Stimulated activated naive CD8-positive, alpha-beta T cell treated with anti-CD3 and anti-CD28 coated beads, Interleukin-15, amount 100 ng/mL, for 72 hours (primary cell): ENCODE results near the gene PVALB.
A peak's percentile ranks its signal among the peaks of the same experiment; 100 is the strongest.

Experiments used
- ATAC-seq: fragments of 150-1000 bp; cut with Tn5 transposase; 2 replicates; pipeline ENCODE4 v1.10.0; 2021; ENCODE audit warnings: mild to moderate bottlenecking, moderate library complexity
- DNase-seq, 2 donors: peaks; one replicate each; pipeline ENCODE4 v3.0.0; 2021 to 2022
- H3K27ac Mint-ChIP-seq, 2 donors: one replicate each; pipeline ENCODE4 v1.8.0; 2022; ENCODE audit warnings: mild to moderate bottlenecking in 2 of 2, mixed read lengths in 2 of 2, moderate library complexity in 2 of 2
- H3K27me3 Mint-ChIP-seq: one replicate; pipeline ENCODE4 v1.8.0; 2022; ENCODE audit warnings: mixed read lengths
- H3K4me1 Mint-ChIP-seq: one replicate; pipeline ENCODE4 v1.8.0; 2022; ENCODE audit warnings: mild to moderate bottlenecking, mixed read lengths
- H3K4me3 Mint-ChIP-seq, 2 donors: one replicate each; pipeline ENCODE4 v1.8.0; 2022; ENCODE audit warnings: mild to moderate bottlenecking in 2 of 2, mixed read lengths in 2 of 2, moderate library complexity in 1 of 2
- H3K9me3 Mint-ChIP-seq, 2 donors: one replicate each; pipeline ENCODE4 v1.8.0; 2022; ENCODE audit warnings: mixed read lengths in 2 of 2

The PVALB gene

DNA sequence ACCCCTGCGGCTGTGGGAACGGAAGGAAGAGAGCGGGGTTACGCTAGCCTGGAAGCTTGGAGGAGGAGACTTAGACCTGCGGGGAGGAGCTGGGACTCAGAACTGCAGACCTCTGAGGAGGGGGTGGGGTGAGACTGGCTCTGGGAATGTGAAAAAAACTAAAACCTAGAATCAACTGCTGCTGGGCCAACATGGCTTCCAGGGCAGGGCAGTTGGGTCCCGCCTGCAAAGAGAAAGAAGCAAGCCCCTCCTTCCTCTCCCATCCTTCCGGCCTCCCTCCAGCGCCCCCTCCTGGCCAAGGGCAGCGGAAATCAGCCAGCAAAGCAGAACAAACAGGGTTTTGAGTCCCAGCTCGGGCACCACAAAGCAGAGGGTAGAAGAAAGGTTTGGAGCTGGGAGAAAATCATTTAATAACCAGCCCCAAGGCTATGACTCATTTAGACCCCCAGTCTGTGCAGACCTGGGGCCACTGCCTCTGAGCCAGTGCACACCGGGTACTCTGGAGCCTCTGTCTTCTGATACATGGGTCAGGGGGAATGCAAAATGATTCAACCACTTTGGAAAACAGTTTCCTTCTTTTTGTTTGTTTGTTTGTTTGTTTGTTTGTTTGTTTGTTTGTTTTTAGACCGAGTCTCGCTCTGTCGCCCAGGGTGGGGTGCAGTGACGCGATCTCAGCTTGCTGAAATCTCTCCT, 36.7 kb upstream of the PVALB start:
- Mint-ChIP-seq H3K4me3 (peak overlapping the region; percentile 68 to 70), H3K4me1 (peaks cover 25% of the 10 kb centered on the region), H3K27me3 (peaks cover 47% of the 10 kb centered on the region), H3K27ac (peak overlapping the region; percentile 97), H3K9me3 (peaks cover 4 to 12% of the 10 kb centered on the region in 2 donors)
- peak; percentile 85 for ATAC-seq
- DNase-seq: peak; percentile 93 to 94

DNA sequence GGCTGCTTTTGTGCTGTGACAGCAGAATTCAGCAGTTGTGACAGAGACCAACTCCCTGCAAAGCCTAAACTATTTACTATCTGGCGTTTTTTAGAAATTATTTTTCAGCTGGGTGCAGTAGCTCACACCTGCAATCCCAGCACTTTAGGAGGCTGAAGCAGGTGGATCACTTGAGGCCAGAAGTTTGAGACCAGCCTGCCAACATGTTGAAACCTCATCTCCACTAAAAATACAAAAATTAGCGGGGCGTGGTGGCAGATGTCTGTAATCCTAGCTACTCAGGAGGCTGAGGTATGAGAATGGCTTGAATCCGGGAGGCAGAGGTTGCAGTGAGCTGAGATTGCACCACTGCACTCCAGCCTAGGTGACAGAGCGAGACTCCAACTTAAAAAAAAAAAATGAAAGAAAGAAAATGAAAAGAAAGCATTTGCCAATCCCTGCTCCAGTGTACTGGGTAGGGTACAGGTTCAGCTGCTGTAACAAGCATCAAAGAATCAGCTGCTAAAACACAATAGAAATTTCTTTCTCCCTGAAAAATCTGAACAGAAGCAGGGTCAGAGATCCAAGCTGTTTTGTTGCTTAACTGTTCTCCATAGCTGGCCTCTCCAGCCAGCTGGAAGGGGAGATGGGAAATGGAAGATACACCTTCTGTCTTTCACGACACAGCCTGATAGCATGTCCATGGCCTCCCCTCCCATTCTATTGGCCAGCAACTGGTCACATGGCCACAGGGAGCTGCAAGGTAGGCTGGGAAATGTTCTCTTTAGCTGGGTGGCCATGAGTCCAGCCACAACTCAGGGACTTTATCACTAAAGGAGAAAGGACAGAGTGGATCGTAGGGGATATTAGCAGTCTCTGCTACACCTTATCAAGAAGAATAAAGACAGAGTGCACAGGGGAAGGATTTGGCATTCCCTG, 35.5 kb upstream of the PVALB start:
- Mint-ChIP-seq H3K27me3 (peaks cover 40% of the 10 kb centered on the region), H3K9me3 (peaks cover 4 to 12% of the 10 kb centered on the region in 2 donors), H3K4me3 (peak overlapping the region in 1 of 2 donors; percentile 38), H3K27ac (peak overlapping the region in 1 of 2 donors; percentile 97), H3K4me1 (peaks cover 19% of the 10 kb centered on the region)
- ATAC-seq (no peak), DNase-seq (no peak)

DNA sequence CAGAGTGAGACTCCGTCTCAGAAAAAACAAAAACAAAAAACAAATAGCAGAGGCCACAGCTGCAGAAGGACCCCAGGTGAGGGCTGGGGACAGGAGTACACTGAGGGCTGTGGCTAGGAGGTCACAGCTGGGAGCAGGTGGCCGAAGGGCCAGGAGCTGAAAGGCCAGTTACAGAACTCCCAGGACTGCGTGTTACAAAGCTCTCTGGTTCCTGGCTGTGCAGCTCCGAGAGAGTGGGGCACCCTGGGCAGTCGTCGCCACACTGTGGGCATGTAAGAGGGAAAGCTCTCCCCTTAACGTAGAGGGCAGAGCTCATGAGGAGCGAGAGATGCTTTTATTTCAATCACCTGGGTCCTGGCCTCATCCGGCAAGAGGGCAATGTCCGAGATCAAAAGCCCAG, 33.8 kb upstream of the PVALB start:
- H3K27me3 Mint-ChIP-seq: peaks cover 41% of the 10 kb centered on the region
- no peak overlapping the region for H3K4me3 Mint-ChIP-seq
- peaks cover 10% of the 10 kb centered on the region for H3K4me1 Mint-ChIP-seq
- H3K9me3 Mint-ChIP-seq: peaks cover 4 to 12% of the 10 kb centered on the region in 2 donors
- ATAC-seq (no peak), DNase-seq (no peak)
- H3K27ac Mint-ChIP-seq: no peak overlapping the region

DNA sequence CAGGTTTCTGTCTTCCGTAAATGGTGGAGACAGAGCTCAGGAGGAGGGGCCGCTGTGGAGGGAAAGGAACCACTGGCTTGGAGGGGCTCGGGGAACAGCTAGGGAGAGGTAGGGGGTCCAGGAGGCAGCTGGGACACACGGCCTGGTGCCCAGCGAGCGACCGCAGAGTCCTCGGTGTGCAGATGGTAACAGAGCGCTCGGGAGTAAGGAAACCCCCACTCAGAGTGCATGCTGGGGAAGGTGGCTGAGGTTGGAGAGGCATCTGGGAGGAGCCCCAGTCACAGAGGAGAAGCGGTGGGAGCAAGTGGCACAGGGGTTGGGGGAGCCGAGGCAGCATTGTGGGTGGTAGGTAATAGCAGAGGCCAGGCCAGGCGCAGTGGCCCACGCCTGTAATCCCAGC, 33.2 kb upstream of the PVALB start:
- peaks cover 4 to 12% of the 10 kb centered on the region in 2 donors for H3K9me3 Mint-ChIP-seq
- no peak overlapping the region for H3K27ac Mint-ChIP-seq
- ATAC-seq (no peak), DNase-seq (no peak)
- peaks cover 41% of the 10 kb centered on the region for H3K27me3 Mint-ChIP-seq
- no peak overlapping the region for H3K4me3 Mint-ChIP-seq
- H3K4me1 Mint-ChIP-seq: peaks cover 10% of the 10 kb centered on the region

DNA sequence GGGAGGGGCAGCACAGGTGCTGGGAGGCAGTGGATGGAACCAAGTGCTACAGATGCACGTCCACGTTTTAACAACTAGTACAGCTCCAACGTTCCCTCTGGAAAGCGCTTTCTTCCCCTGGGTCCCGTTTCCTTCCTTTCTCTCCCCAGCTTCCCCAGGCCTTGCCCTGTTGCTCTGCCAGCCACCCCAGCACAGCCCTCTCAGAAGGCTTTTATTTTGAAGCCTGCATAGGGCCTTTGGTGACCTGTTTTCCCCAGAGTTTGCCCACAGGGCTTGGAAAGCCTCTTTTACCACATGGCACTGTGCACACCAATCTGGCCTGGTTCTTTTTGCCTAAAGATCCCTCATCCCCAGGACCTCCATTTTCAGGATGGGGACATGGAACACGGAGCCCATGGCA, 30.1 kb upstream of the PVALB start:
- no peak for ATAC-seq
- Mint-ChIP-seq H3K4me1 (no peaks in the 10 kb centered on the region), H3K27me3 (peaks cover 63% of the 10 kb centered on the region)

DNA sequence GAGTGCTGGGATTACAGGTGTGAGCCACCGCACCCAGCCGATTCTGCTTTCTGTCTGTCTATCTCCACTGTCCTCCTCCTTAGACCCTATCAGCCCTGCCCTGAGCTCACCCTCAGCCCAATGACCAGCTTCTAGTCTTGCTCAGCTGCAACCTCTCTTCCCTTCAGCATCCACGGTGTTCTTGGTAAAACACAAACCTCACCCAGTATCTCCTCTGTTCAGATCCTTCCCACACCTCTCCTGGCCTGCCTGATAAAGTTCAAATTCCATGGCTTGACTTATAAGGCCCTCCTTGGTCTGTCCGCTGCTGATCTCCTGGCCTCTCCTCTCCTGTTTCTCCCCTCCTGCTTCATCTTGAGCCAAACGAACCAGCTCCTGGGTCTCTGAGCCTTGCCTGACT, 29.4 kb upstream of the PVALB start:
- Mint-ChIP-seq H3K4me1 (no peaks in the 10 kb centered on the region), H3K9me3 (no peaks in the 10 kb centered on the region), H3K27ac (no peak overlapping the region), H3K27me3 (peaks cover 63% of the 10 kb centered on the region), H3K4me3 (no peak overlapping the region)
- ATAC-seq: no peak
- DNase-seq: no peak

More for the DNA sequence above, 30.1 kb upstream of the PVALB start:
- no peak for DNase-seq
- Mint-ChIP-seq H3K9me3 (no peaks in the 10 kb centered on the region), H3K4me3 (no peak overlapping the region), H3K27ac (peak overlapping the region in 1 of 2 donors; percentile 37)

DNA sequence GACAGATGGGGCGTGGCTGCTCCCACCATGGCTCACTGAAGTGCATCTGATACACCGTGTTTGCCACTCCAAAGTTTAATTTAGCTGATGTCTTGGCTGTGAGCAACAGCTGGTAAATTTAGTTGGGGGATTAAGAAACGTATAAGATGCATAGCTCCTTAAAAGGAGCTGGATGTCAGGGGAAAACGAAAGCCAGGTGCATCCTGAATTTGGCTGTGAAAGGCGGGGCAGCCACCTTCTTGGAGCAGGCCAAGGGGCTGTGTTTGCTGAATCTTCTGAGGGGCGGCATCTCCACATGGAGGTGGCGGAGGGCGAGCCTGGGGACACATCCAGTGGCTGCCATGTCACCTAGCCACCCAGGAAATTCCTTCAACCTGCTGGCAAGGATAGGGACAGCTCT, 23.3 kb upstream of the PVALB start:
- Mint-ChIP-seq H3K27ac (no peak overlapping the region), H3K4me1 (peaks cover 8% of the 10 kb centered on the region), H3K9me3 (peaks cover 12 to 15% of the 10 kb centered on the region in 2 donors), H3K27me3 (peaks cover 36% of the 10 kb centered on the region), H3K4me3 (no peak overlapping the region)
- no peak for ATAC-seq
- DNase-seq: no peak

DNA sequence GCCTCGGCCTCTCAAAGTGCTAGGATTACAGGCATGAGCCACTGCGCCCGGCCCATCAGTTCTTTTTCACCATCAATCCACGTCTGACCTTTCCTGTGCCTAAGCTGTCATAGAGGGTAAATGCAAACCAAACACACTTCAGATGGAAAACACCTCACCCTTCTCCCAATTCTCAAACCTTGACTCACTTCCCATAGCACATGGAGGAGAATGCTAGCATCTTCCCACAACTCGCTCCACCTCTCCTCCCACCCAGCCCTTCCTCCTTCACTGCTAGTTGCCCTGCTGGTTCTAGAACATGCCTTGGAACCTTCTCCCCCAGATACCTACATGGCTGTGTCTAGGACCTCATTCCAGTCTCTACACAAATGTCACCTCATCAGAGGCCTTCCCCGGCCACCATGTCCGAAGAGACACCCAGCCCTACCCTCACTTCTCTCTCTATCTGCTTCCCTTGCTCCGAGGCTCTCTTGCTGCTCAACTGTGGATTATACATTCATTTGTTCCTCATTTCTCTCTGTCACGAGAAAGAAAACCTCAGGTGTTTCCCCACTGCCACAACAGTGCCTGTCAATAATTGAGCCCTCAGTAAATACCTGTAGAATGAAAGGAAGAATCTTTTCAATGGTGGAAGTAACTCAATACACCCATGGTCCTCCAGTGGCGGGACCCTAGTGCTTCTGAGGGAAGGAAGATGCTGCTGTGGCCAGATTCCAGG, 22.7 kb upstream of the PVALB start:
- H3K4me3 Mint-ChIP-seq: no peak overlapping the region
- peaks cover 8% of the 10 kb centered on the region for H3K4me1 Mint-ChIP-seq
- peaks cover 37% of the 10 kb centered on the region for H3K27me3 Mint-ChIP-seq
- ATAC-seq: no peak
- H3K9me3 Mint-ChIP-seq: peaks cover 12 to 15% of the 10 kb centered on the region in 2 donors
- DNase-seq: no peak
- H3K27ac Mint-ChIP-seq: no peak overlapping the region

DNA sequence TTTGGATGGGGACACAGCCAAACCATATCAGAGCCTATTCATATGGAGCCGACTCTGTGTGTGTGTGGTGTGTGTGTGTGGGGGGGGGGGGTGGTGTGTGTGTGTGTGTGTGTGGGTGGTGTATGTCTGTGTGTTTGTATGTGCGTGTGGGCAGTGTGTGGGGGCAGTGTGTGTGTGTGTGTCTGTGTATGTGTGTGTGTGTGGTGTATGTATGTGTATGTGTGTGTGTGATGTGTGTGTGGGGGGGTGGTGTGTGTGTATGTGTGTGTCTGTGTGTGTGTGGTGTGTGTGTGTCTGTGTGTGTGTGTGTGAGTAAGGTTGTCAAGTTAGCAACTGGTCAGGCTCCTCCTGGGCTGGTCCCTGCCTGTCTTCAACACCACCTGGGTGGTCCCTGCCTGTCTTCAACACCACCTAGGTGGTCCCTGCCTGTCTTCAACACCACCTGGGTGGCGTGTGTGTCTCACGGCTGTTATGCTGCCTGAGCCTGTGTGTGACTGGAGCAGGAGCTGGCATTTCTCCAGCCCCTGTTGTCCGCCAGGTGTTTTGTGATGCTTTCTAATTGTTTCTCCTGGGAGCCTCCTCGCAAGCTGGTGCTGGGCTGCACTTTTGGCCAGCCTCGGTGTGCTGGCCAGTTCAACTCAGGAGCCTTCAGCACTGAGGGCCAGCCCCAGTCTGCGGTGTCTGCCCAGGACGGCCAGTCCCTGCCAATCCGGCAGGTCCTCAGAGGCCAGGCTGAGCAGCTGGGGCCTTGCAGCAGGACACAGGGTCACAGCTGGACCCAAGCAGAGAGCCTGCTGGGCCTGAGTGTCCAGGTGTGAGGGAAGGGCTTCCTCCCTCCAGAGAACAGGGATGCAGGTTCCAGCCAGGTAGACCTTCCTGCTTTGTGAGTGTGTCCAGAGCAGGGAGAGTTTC, 21.5 kb upstream of the PVALB start:
- ATAC-seq (no peak), DNase-seq (no peak)
- peaks cover 35% of the 10 kb centered on the region for H3K27me3 Mint-ChIP-seq
- peaks cover 12 to 15% of the 10 kb centered on the region in 2 donors for H3K9me3 Mint-ChIP-seq
- H3K4me1 Mint-ChIP-seq: peaks cover 8% of the 10 kb centered on the region
- H3K4me3 Mint-ChIP-seq: no peak overlapping the region
- peak overlapping the region in 1 of 2 donors; percentile 73 for H3K27ac Mint-ChIP-seq

DNA sequence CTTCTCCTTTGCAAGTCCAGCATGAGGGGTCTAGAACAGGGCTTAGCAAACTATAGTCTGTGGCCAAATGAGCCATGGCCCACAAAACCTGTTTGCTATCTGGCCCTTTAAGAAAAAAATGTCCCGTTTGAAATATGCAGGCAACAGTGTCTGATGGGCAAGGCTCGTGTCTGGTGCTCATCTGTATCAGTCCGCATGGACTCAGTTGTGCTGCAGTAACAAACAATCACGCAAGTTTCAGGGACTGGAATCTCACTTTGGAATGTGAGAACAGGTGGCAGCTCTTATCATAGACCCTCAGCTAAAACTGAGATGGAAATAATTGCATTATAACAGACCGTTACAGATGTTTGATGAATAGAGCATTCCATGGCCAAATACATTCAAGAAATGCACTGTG, 19.1 kb upstream of the PVALB start:
- ATAC-seq: no peak
- Mint-ChIP-seq H3K27ac (no peak overlapping the region), H3K4me1 (peaks cover 12% of the 10 kb centered on the region), H3K4me3 (no peak overlapping the region), H3K27me3 (peaks cover 51% of the 10 kb centered on the region), H3K9me3 (peaks cover 12 to 15% of the 10 kb centered on the region in 2 donors)
- DNase-seq: no peak

DNA sequence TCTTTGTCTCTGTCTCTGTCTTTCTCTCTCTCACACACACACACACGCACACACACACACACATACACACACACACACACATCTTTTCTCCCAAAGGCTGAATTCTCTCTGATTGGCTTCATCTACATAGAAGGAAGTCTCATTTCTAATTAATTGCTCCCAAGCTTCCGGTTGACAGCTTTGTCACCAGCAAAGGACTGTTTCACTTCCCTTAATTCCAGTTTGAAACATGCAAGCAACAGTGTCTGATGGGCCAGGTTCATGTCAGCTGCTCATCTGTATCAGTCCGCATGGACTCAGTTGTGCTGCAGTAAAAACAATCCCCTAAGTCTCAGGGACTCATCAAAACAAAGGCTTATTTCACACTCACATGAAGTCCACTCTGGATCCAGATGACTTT, 16.2 kb upstream of the PVALB start:
- Mint-ChIP-seq H3K9me3 (peaks cover 8 to 12% of the 10 kb centered on the region in 2 donors), H3K27me3 (peaks cover 58% of the 10 kb centered on the region), H3K4me3 (no peak overlapping the region), H3K4me1 (peaks cover 15% of the 10 kb centered on the region), H3K27ac (no peak overlapping the region)
- DNase-seq (no peak), ATAC-seq (no peak)

DNA sequence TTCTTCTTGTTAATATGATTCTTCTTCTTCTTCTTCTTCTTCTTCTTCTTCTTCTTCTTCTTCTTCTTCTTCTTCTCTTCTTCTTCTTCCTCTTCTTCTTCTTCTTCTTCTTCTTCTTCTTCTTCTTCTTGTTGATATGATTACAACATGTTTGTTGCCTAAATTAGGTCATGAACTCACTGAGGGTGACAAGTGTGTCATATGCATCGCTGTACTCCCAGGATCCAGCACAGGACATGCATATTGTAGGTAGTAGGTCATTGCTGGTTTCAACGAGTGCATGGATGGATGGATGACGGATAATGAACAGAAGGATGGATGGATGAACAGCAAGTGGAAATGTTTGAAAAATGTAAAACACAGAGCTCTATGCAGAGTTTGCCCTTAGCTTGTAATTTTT, 14.9 kb upstream of the PVALB start:
- H3K4me1 Mint-ChIP-seq: peaks cover 15% of the 10 kb centered on the region
- H3K27me3 Mint-ChIP-seq: peaks cover 58% of the 10 kb centered on the region

DNA sequence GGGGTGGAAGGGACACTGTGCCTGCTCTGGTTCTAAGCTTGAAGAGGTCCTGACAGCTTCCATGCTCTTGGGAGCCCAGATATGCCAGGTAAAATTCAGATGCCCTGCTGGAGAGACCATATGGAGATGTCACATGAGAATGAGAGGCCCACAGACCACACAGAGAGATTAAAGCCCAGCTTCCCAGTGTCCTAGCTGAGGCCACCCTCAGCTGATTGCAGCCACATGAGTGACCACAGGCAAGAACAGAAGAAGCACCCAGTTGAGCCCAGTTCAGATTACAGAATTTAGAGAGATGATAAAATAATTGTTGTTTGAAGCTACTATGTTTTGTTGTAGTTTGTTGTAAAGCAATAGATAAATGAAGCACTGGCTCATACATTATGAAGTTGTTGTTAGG, 14.4 kb upstream of the PVALB start:
- Mint-ChIP-seq H3K4me3 (no peak overlapping the region), H3K9me3 (no peaks in the 10 kb centered on the region), H3K4me1 (peaks cover 15% of the 10 kb centered on the region), H3K27ac (no peak overlapping the region), H3K27me3 (peaks cover 58% of the 10 kb centered on the region)
- DNase-seq: no peak
- ATAC-seq: no peak

More for the DNA sequence above, 14.9 kb upstream of the PVALB start:
- DNase-seq: no peak
- H3K27ac Mint-ChIP-seq: no peak overlapping the region
- H3K9me3 Mint-ChIP-seq: no peaks in the 10 kb centered on the region
- ATAC-seq: no peak
- H3K4me3 Mint-ChIP-seq: no peak overlapping the region

DNA sequence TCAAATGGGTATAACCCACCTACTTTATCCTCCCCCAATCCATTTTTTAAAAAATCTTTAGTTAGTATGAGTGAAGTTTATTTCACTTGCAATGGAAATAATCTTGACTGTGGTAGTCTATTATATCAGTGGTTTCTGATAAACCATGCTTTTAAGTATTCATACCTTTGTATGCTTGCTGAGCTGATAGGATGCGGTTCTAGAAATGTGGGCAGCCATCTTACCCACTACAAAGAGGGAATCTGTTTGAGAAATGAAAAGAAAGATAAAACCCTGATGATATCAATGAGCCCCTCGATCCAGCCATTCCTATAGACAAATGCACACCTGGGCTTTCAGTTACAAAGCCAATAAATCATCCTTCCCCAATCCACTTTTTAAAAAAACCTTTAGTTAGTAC, 13.8 kb upstream of the PVALB start:
- Mint-ChIP-seq H3K27ac (no peak overlapping the region), H3K9me3 (no peaks in the 10 kb centered on the region), H3K4me1 (peaks cover 15% of the 10 kb centered on the region), H3K27me3 (peaks cover 58% of the 10 kb centered on the region), H3K4me3 (no peak overlapping the region)
- ATAC-seq (no peak), DNase-seq (no peak)
